Stimulated activated CD4-positive, alpha-beta T cell treated with anti-CD3 and anti-CD28 coated beads, Interleukin-4, amount 100 ng/mL, for 48 hours (primary cell): ENCODE data around the gene CCNT2.
A peak's percentile ranks its signal among the peaks of the same experiment; 100 is the strongest.
"Not testable (repeated sequence)": the region's sequence is repeated elsewhere in the genome, so short reads cannot be mapped to it uniquely, and the experiment has no call there.

Source experiments
- DNase-seq, 2 donors: peaks; one replicate each; pipeline ENCODE4 v3.0.0-alpha.2; 2020; ENCODE audit warnings: low read depth in 2 of 2

Gene CCNT2

GRCh38 chr2:134919341-134920210 lies 954 bp downstream of the CCNT2 start:
- peak; percentile 27 to 44 for DNase-seq

GRCh38 chr2:134924912-134925311 lies 6.3 kb downstream of the CCNT2 start:
- no peak for DNase-seq

GRCh38 chr2:134926231-134926931 lies 7.8 kb downstream of the CCNT2 start:
- DNase-seq: no peak

DNA sequence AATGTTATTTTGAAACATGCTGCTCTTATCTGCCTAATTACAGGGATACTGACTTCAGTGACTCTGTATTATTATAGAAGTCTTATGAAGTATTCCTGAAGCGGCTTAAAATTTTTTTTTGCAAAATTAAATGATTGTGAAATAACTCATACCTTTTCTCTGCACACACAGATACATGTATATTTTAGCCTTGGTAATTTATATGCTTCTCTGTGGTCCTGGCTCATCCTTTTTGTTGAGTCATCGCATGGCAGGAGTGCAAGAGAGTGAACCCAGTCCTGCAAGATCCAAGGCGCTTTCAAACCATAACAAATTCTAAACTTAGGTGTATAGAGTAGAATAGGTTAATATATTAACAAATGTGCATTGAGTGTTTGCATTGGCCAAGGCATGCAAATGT lies 8.6 kb downstream of the CCNT2 start:
- DNase-seq: no peak

- no peak for DNase-seq
Observed at GRCh38 chr2:134932864-134933526, 14.4 kb downstream of the CCNT2 start.

DNA sequence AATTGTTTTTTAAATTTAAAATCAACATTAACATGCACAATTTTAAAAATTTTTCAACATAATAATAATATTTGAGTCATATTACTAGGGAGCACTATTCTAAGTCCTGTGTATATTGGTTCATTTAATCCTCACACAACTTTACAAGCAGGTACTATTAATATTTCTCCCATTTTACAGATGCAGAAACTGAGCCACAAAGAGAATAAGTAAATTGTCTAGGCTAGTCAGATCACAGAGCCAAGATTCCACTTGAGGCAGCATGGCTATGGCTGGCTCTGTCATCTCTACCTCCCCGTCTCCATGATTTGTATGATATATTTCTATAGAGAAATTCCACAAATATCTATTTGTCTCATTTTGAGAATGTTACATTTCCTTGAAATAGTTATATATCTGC lies 15.1 kb downstream of the CCNT2 start:
- no peak for DNase-seq

DNA sequence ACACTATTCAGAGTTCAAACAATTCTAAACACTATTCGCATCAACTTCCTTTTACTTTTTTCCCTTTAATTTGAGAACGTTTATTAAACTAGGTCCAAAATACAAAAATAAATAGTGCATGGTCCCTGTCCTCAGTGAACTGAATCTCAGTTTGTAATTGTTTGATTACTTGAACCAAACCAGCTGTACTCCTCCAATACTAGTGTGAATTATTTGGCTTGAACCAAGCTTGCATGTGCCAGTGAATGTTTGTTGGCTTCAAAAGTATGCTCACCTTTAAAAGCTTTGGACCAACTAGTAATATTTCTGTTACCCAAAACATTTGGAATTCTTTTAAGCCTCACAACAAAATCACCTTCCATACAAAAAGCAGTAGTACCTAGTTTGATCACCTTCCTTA lies 15.5 kb downstream of the CCNT2 start:
- DNase-seq: no peak

GRCh38 chr2:134934641-134935040 lies 16.0 kb downstream of the CCNT2 start:
- no peak for DNase-seq

- no peak for DNase-seq
Observed at GRCh38 chr2:134936691-134937090, 18.1 kb downstream of the CCNT2 start.

DNA sequence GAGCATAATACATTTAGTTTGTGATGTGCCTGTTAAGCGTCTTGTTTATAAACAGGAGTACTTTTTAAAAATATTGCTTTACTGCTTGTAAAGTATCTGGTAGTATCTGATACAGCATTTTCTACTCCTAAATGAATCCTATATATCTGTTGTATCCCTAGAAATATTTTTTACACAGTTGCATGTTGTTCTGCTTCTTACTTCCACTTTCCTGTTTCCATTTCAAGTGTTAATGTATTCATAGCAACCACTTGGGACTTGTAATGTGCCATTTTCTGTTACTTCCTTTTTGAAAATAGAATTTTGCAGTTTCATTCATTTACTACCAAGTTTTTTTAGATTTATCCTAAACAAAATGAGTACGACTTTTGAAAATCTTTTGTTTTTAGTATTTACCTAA lies 24.9 kb downstream of the CCNT2 start:
- no peak for DNase-seq

- DNase-seq: no peak
Observed at GRCh38 chr2:134944975-134945374, 26.4 kb downstream of the CCNT2 start.

DNA sequence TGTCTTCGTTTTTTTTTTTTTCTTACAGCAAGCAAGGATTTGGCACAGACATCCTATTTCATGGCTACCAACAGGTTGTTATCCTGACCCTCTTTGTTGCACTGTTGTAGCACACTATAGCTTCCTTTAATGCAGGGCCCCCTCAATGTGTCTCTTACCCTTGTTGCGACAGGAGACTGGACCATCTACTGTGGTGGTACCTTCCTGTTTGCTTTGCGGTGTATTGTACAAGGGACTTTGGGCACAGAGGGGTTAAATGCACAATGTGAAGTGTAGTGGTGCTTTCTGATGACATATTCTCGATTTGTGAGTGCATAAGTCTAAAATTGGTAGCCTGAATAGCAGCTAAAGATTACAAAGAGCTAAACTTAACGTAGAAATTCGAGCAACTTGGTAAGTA lies 27.5 kb downstream of the CCNT2 start:
- no peak for DNase-seq

DNA sequence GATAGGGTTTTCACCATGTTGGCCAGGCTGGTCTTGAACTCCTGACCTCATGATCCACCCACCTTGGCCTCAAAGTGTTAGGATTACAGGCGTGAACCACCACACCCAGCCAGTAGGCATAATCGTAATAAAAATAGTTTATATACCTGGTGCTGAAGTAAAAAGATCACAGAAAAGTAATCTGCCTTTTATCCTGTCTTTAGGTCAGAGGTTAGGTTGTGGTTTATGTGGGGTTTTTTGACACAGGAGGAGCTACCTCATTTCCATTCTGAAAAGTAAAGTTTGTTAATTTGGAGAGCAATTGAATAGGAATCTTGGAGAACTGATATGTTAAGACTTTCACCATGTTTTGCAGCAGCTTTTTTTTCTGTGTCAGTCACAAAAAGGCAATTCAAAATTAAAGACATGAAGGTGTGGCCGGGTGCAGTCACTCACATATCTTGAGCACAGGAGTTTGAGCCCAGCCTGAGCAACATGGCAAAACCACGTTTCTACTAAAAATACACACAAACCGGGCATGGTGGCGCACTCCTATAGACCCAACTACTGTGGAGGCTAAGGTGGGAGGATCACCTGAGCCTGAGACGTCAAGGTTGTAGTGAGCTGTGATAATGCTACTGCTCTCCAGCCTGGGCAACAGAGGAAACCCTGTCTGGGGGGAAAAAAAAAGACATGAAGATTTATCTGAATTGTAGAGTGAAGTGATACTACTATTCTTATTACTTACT lies 31.5 kb downstream of the CCNT2 start:
- no peak for DNase-seq

- no peak for DNase-seq
Observed at GRCh38 chr2:134950886-134951285, 32.3 kb downstream of the CCNT2 start.

DNA sequence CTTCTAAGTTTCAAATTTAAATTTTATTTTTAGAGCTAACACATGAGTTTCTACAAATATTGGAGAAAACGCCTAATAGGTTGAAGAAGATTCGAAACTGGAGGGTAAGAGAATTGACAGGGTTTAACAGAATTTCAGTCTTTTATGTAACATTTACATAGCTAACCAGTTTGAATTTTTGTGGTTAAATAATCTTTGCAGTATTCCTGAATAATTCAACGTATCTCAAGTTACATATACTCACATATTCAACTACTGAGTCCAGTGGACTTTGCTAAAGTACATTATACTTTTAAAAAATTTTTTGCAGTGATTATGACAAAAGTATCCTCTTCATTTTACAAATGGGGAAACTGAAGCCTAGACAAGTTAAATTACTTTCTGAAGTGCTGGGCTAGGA lies 34.0 kb downstream of the CCNT2 start:
- no peak for DNase-seq

DNA sequence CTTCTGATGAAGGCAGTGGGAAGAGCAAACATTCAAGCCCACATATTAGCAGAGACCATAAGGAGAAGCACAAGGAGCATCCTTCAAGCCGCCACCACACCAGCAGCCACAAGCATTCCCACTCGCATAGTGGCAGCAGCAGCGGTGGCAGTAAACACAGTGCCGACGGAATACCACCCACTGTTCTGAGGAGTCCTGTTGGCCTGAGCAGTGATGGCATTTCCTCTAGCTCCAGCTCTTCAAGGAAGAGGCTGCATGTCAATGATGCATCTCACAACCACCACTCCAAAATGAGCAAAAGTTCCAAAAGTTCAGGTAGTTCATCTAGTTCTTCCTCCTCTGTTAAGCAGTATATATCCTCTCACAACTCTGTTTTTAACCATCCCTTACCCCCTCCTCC lies 35.4 kb downstream of the CCNT2 start:
- DNase-seq: no peak

DNA sequence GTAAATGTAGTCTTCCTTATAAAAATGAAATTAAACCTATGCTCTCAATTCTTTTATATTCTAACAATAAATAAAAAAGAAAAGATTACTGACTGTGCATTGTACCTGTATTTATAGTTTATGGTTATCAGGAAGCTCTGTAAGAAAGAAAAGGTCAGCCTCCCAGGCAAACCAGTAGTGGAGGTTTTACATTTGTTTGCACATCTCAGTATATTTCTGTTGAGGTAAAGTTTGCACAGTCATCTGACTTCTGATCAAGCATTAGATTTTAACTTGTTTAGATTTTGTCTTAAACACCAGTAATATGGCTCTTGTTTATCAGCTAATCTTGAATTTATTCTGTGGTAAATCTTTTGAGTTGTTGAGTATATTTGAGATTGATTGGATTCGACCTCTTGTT lies 37.1 kb downstream of the CCNT2 start:
- DNase-seq: no peak

GRCh38 chr2:134957477-134957876 lies 38.9 kb downstream of the CCNT2 start:
- no peak for DNase-seq

- DNase-seq: not testable (repeated sequence)
Observed at GRCh38 chr2:134967166-134967565, 48.5 kb downstream of the CCNT2 start.

GRCh38 chr2:134973241-134974138 lies 54.9 kb downstream of the CCNT2 start:
- no peak for DNase-seq
